NCI-H510A (cell line): ENCODE results near the gene KLHDC8B.

Experiments
- DNase-seq: peaks from one replicate; lab custom pipeline; 2025; lab: John Stamatoyannopoulos, UW

Gene KLHDC8B

DNA sequence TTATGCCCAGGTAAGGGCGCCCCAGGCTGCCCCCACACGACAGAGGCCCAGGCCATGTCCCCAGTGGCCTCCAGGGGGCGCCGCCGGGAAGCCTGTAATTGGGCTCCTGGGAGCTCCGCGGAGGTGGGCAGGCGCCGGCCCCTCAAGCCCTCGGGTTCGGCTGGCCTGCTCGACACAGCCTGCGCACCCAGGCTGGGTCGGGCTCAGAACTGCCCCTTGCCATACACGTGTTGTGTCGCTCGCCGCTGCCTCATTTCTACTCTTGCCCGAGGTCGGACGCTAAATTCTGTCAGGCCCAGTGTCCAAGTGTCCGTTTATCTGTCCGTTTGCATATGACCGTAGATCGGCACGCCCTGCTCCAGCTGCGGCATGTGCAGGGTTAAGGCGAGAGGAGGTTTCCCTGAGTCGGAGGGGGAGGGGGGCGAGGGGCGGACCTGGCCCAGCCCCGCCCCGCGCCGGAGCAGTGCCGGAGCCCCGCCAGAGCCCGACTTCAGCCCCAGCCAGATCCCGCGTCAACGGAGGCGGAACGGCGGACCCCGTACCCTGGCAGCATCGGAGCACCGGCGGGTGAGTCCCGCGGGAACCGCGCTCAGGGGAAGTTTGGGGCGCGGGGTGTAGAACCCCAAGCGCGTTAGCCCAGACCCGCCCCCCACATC lies at the start of gene KLHDC8B:
KLHDC8B (plus strand) TSS at position 480 of the 656 bp plus-strand sequence. CDS start 1,172 bp downstream, outside the sequence.
- DNase-seq, result peak; percentile 67

GRCh38 chr3:49122022-49122421 lies 49.4 kb upstream of the KLHDC8B start:
- no peak for DNase-seq

DNA sequence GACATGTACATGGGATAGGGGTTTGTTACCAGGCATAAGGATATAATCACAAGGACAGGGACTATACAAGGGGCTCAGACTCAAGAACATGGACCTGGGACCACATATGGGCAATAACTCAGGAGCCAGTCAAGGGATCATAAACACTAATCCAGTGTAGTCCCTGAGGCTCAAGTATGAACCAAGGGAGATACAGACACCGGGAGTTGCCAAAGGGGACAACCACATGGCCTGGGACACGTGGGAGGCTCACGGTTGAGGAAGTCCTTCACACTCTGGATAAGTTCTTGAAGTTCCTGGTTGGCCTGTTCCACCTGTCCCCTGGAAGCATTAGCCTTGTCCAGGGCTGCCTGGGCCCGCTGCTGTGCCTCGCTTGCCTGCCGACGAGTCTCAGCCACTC lies 48.9 kb upstream of the KLHDC8B start:
- DNase-seq, result no peak

- no peak for DNase-seq
Measured at GRCh38 chr3:49122886-49123545, 48.4 kb upstream of the KLHDC8B start.

- DNase-seq, result no peak
Measured at GRCh38 chr3:49123687-49124086, 47.7 kb upstream of the KLHDC8B start.

DNA sequence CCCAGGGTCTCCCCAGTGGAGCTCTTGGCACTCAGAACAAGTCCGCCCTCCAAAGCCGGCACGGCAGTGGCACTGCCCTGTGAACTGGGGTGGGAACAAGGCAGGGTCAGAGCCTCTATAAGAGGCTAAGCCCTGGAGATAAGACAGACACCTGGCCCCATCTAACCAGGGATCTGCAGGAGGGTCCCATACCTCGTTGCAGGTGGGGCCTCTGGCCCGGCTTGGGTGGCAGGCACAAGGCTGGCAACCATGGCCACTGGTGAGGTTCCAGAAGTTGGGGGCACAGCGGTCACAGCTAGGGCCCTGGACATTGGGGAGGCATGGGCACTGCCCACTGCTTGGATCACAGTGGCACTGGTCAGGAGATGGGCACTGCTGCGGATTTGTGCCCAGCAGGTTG lies 47.2 kb upstream of the KLHDC8B start:
- no peak for DNase-seq

DNA sequence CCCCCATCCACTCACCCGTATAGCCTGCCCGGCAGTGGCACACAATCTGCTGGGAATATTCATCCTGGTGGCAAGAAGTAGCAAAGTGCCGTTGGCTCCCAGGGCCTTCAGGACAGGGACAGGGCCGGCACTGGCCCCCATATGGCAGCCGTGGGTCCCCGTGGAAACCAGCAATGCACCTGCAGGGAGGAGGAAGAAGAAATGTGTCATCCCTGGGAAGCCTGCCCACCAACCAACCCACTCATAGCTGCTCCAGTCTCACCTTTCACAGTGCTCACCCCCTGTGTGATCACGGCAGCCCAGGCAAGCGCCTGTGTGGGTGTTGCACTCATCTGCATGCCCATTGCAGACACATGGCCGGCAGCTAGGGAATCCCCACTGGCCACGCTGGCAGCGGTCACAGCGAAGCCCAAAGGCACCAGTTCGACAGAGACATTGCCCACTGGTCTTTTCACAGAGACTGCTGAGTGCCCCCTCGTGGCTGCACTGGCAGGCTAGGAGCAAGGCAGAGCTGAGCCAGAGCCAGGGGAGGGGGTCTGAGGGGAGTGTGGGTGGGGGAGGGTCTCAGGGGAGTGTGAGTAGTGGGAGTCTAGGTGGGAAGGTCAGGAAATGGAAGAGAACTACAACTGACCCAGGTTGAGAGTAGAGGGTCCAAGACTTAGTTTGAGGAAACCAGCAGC lies 46.3 kb upstream of the KLHDC8B start:
- DNase-seq, result no peak

DNA sequence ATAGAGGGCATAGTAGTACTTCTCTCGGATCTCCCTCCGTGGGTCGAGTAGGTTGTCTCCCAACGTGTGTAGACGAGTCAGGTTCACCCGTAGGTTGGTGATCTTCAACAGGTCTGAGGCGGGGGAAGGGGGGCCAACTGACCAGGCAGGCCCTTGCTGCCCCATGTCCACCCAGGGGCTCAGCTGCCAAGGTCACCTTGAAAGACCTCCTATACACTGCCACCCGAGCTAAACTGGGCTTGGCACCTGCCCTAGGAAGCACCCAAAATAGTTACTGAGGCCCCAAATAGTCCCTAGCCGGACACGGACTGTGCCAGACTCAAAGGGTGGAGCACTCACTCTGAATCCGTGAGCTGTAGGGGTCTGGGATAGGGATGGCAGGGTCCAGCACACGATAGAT lies 40.4 kb upstream of the KLHDC8B start:
- no peak for DNase-seq

GRCh38 chr3:49131576-49131975 lies 39.8 kb upstream of the KLHDC8B start:
- no peak for DNase-seq

DNA sequence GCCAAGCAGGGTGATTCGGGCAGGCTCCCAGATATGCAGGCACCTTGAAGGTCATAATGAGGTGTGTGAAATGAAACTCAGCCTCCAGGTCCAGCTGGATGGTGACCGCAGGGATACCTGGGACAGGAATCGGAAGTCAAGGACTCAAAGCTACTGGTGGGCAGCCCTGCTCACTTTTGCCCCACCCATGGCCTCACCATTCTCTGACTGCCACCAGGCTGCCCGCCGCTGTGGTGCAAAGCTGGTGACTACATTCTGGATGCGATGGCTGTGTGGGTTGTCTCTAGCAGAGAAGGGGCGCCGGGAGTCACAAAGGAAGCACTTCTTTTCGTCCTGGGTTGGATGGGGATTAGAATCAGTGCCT lies 39.3 kb upstream of the KLHDC8B start:
- DNase-seq, result no peak

- DNase-seq, result peak; percentile 4
Measured at GRCh38 chr3:49132437-49133225, 38.8 kb upstream of the KLHDC8B start, which contains the start of gene LAMB2. LAMB2 (minus strand) TSS chr3:49133050; CDS start chr3:49132867, 183 bp downstream.

GRCh38 chr3:49133226-49133951 lies 38.0 kb upstream of the KLHDC8B start:
- DNase-seq, result peak; percentile 52

DNA sequence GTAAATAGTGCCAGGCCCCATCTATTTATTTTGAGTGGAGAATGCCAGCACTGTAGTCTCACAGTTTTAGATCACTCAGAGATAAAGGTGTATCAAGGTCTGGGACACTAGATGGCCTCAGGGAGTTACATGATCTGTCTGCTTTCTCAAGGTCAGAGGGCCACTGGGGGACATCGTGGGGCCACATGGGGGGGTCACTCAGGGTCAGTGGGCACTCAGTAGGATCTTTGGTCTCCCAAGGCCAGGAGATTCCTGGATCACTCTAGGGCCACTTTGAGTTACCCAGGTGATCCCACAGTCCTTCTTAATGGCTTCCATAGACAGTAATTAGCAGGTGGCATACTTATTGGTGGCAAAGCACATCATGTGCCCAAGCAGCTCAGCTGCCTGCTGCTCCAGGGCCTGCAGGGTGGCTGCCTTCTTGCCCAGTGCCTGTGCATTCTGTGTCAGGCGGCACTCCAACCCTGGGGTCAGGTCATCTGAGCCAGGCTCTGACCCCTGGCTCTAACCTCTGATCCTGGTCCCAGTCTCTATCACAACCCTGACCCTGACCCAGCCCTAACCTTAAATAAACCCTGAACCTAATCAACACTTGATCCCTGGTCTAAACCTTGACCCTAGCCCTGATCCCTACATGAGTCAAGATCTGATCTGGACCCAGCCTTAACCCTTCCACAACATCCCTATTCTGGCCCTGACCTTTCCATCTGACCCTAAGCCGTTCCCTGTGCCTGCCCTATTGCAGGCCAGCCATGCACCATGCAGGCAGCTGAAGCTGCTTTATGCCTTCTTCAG lies 36.7 kb upstream of the KLHDC8B start:
- no peak for DNase-seq

DNA sequence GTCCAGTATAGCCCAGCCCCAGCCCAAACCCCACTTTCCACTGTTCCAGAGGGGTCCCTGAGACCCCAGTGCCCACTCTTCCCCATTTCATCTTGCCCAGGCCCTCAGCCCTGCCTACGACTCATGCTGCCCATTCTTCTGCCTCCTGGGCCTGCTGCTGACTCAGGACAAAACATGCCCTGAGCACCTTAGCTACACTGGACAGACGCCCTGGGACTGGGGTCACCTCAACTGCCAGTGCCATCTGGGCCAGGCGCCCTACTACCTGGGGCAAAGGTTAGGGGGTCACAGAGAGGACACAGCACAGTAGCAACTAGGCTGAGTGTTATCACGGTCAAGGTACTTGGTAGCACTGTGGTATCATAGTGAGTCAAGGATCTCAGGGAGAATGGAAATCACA lies 35.9 kb upstream of the KLHDC8B start:
- DNase-seq, result no peak

GRCh38 chr3:49140080-49140479 lies 31.3 kb upstream of the KLHDC8B start:
- DNase-seq, result no peak

GRCh38 chr3:49148159-49148558 lies 23.2 kb upstream of the KLHDC8B start:
- no peak for DNase-seq

DNA sequence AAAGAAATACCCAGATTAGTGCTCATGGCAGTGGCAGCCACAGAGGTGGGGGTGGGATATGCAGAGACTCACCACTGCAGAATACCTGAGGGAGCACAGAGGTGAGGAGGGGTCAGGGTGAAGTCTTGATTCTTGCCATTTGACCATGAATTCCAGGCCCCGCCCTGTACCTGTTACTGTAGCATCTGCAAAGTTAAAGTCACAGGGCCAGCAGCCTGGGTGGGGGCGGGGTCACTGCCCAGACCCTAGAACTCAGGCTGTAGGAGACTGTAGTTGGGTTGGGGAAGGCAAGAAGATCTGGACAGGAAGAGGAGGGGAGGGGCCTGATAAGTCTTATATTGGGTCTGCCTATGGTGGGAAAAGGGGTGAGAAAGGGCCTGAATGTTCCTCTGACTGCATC lies 19.8 kb upstream of the KLHDC8B start:
- DNase-seq, result no peak

- DNase-seq, result no peak
Measured at GRCh38 chr3:49153349-49153912, 18.0 kb upstream of the KLHDC8B start.

DNA sequence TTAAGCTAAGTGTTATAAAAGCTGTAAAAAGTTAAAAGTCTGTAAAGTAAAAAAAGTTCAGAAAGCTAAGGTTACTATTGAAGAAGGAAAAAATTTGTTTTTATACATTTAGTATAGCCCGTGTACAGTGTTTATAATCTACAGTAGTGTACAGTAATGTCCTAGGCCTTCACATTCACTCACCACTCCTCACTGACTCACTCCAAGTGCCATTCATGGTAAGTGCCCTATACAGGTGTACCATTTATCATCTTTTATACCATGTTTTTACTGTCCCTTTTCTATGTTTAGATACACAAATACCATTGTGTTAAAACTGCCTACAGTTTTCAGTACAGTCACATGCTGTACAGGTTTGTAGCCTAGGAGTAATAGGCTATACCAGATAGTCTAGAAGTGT lies 14.1 kb upstream of the KLHDC8B start:
- DNase-seq, result no peak

- DNase-seq, result no peak
Measured at GRCh38 chr3:49158103-49158709, 13.2 kb upstream of the KLHDC8B start.
